ENCODE measurements around the gene BRINP3.

GRCh38 chr1:190126728-190127127, 350.9 kb downstream of the BRINP3 start:
- TF ChIP-seq CTCF (IDR thresholded peaks at IDR 0.05) (no peak), POLR2A (IDR thresholded peaks at IDR 0.05) (no peak)
